GM19324 (cell line): ENCODE measurements around the gene DLGAP4.

Experiments
- ATAC-seq: cut with Tn5 transposase; IDR thresholded peaks from one replicate; pipeline ENCODE4 v1.9.1; 2021; ENCODE audit warnings: mild to moderate bottlenecking, moderate library complexity; ENCODE audit not compliant: unreplicated experiment, low FRiP score

Gene DLGAP4

GRCh38 chr20:36439040-36439730 is 133.0 kb downstream of the DLGAP4 start:
- ATAC-seq: no peak

- no peak for ATAC-seq
Observed at GRCh38 chr20:36439731-36440072, 133.6 kb downstream of the DLGAP4 start.

GRCh38 chr20:36440370-36441026 is 134.4 kb downstream of the DLGAP4 start:
- no peak for ATAC-seq

DNA sequence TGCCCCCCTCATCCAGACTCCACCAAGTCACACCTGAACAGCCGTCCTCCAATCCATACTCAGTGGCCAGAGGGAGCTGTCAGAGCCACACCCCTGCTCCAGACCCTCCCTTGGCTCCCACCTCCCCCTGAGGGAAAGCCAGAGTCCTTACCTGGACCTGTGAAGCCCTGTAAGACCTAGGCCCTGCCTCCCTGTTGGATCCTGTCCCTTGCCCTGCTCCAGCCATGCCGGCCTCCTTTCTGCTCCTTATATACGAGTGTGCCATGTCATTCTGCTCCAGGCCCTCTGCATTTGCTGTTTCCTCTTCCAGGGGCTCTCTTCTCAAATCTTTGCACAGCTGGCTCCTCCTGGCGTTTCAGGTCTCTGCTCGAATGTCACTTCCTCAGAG is 134.9 kb downstream of the DLGAP4 start:
- no peak for ATAC-seq

- no peak for ATAC-seq
Observed at GRCh38 chr20:36441416-36441815, 135.3 kb downstream of the DLGAP4 start.

DNA sequence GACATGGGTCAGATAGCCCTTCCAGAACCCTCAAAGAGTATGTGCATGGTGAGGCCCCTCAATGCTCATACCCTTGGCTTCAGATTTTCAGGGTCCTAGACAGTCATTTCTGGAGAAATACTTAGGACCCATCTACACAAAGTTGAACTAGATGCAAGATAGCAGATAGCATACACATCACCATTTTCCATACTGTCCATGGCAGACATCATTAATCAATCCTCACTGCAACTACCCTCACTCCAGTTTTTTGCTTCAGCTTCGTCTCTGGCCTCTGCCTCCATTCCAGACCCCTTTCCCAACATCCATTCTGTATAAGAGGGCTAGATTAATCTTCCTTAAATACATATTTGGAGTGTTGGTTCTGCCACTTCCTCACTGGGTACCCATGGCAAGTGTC is 139.7 kb downstream of the DLGAP4 start:
- ATAC-seq: no peak

- no peak for ATAC-seq
Observed at GRCh38 chr20:36446557-36446956, 140.4 kb downstream of the DLGAP4 start.

DNA sequence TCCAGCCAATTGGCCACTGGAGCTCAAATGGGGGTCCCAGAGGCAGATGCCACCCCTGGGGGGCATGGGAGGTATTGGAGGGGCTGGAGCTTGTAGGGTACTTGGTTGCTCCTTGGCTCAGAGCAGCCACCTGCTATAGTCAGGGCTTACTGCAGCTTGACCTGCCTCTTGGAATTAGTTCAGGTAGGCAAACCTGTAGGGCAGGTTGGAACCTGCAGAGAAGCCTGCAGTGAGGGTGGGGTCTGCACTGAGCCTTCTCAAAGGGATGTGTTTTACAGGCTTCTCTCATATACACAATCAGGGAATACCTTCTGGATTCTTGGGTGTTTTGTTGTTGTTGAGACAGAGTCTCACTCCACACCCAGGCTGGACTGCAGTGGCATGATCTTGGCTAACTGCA is 141.0 kb downstream of the DLGAP4 start:
- ATAC-seq: no peak

- ATAC-seq: no peak
Observed at GRCh38 chr20:36449663-36450062, 143.5 kb downstream of the DLGAP4 start.

DNA sequence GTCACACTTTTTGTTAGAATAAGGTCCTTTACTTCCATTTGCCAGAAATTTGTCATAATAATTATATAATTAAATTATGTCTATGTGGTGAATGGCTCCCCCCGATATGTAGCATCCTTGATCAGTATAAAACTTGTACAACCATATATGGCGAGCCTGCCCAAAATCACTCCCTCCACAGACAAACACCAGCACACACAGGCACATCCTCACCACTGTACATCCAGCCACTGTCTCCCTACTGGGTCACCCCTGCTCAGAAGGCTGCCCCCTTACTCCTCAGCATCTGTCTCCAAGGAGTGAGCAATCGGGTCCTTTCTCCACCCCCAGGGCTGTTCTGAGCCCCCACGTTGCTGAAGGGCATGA is 148.2 kb downstream of the DLGAP4 start:
- no peak for ATAC-seq

DNA sequence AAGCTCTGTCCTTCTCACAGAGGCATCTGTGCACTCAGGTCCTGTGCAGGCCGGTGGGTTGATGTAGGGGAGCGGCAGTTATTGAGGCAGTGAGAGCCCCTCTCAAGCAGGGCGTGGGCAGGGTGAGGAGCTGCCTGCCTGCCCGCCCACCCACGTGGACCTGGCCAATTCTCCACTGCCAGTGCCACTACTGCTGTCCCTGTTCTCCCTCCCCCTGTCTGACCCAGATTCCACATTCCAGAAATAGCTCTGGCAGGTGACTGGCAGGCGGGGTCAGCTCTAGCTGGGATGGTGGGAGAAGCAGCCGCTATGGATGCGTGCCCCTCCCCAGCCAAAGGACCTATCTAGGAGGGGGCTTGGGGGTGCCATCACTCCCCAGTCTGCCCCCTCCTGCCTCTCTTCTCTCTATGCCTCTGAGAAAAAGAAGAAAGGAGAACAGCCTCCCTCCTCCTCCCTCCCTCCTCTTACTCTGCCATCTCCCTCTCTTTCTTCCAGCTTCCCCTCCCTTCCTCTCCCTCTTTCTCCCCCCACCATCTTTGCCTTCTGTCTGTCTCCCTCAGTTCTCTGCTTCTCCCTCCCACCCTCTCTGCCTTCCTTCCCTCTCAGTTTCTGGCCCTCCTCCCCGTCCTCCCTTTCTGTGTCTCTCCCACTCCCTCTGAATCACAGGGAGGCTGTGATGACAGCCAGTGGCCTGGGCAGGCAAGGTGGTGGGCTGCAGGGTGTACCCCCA is 148.7 kb downstream of the DLGAP4 start:
- no peak for ATAC-seq

- ATAC-seq: no peak
Observed at GRCh38 chr20:36455972-36456625, 150.0 kb downstream of the DLGAP4 start.

DNA sequence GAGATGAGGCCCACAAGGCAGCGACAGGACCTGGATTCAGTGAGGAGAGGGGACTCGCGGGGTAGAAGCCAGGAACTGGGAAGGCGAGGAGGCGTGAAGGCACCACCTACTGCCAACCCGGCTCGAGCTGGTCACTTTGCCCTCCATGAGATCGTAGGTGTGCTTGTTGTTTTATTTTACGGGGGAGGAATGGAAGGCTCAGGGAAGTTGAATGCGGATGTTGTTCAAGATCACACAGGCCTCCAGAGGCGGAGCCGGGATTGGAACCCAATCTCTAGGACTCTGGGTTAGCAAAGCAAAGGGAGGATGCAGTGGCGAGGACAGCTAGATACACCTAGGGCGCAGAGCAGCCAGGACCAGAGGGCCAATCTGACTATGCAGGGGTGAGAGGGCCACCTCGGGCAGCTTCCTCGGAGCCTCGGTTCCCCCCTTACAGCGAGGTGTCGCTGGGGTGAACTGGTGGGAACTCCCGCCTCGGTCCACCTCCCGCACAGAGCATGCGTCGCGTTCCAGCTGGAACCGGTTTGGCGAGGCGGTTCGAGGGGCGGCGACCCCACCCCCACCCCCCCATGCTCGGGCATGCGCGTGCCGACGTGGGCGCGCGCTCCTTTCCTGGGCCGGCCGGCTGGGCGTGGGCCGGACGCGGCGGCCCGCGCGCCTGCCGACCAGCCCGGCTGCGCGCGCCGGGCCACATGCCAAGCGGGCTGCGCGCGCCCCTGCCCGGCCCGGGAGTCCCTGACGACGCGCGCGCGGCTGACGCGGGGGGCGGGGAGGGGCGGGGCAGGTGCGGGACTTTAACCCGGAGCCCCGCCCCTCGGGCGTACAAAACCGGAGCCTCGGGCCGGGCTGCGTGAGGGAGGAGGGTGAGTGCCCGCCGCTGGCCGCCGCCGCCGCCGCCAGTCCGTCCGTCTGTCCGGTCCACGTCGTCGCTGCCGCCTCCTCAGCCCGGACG is 154.8 kb downstream of the DLGAP4 start:
- peak; percentile 78 for ATAC-seq

GRCh38 chr20:36461600-36462439 is 155.7 kb downstream of the DLGAP4 start:
- ATAC-seq: no peak

- no peak for ATAC-seq
Observed at GRCh38 chr20:36462440-36463211, 156.5 kb downstream of the DLGAP4 start.

GRCh38 chr20:36463212-36464061 is 157.3 kb downstream of the DLGAP4 start:
- ATAC-seq: no peak
